Stomach smooth muscle (tissue), 2 donors: Measurements from ENCODE around the gene DNAJB4.
A peak's percentile ranks its signal among the peaks of the same experiment; 100 is the strongest.
"Not testable (repeated sequence)": the region's sequence is repeated elsewhere in the genome, so short reads cannot be mapped to it uniquely, and the experiment has no call there.

Experiments used
- H3K27ac ChIP-seq: one replicate; pipeline ENCODE4 v1.7.0; 2013; ENCODE audit warnings: mild to moderate bottlenecking, low read length, inconsistent platforms
- H3K27me3 ChIP-seq, 2 donors: one replicate each; pipeline ENCODE4 v1.7.0; 2013; ENCODE audit warnings: low read length in 2 of 2; ENCODE audit not compliant: insufficient read depth in 2 of 2, control insufficient read depth in 1 of 2
- H3K36me3 ChIP-seq, 2 donors: one replicate each; pipeline ENCODE4 v1.7.0; 2013; ENCODE audit warnings: low read length in 2 of 2; ENCODE audit not compliant: control insufficient read depth in 2 of 2, insufficient read depth in 2 of 2
- H3K4me1 ChIP-seq: one replicate; pipeline ENCODE4 v1.7.0; 2013; ENCODE audit warnings: low read length; ENCODE audit not compliant: control insufficient read depth, insufficient read depth
- H3K4me3 ChIP-seq, 2 donors: one replicate each; pipeline ENCODE4 v1.7.0; 2013; ENCODE audit warnings: low read length in 2 of 2
- H3K9ac ChIP-seq, 2 donors: one replicate each; pipeline ENCODE4 v1.7.0; 2013; ENCODE audit warnings: low read length in 2 of 2, mild to moderate bottlenecking in 1 of 2
- H3K9me3 ChIP-seq, 2 donors: one replicate each; pipeline ENCODE4 v1.7.0; 2013; ENCODE audit warnings: low read length in 2 of 2; ENCODE audit not compliant: control insufficient read depth in 2 of 2
- donor health status: healthy.
- donor health status: Pancreatic carcinoma.

Gene DNAJB4

DNA sequence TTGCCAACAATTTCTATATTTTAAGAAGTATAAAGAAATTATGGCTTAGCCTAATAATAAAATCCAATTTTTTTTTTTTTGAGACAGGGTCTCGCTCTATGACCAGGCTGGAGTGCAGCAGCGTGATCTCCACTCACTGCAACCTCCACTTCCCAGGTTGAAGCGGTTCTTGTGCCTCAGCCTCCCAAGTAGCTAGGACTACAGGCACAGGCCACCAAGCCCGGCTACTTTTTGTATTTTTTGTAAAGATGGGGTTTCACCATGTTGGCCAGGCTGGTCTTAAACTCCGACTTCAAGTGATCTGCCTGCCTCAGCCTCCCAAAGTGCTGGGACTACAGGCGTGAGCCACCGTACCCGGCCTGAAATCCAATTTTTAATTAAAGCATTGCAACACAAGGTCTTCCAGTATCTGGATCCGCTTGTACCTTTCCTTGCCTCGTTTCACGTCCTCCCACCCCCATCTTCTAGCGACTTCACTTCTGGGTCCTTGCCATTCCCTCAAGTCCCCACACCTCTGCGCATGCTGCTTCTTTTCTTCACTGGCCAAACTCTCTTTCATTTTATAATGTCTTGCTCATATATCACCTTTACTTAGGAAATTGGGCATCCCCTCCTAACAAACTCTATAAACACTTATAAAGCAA, 28.2 kb upstream of the DNAJB4 start:
- no peaks in the 10 kb centered on the region for H3K27me3 ChIP-seq
- H3K27ac ChIP-seq: peak overlapping the region; percentile 99
- H3K36me3 ChIP-seq: no peaks in the 10 kb centered on the region
- H3K9me3 ChIP-seq: no peaks in the 10 kb centered on the region
- H3K4me3 ChIP-seq: peak overlapping the region; percentile 98 to 99
- H3K4me1 ChIP-seq: peaks cover 14% of the 10 kb centered on the region
- no peak overlapping the region for H3K9ac ChIP-seq

DNA sequence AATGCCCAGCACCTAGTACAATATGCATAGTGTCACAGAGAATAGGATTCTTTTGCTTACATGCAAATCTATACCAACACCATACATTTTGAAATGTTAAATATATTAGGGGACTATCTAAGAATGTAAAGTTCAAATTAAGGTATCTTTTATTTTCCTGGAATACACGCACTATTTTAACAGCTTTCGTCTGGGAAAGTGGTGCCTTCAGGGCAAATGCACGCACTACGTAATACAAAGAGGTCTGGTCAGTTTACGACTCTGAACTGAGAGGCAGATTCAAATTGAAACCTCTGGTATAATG, 26.8 kb upstream of the DNAJB4 start:
- H3K4me1 ChIP-seq: peaks cover 14% of the 10 kb centered on the region
- no peaks in the 10 kb centered on the region for H3K27me3 ChIP-seq

DNA sequence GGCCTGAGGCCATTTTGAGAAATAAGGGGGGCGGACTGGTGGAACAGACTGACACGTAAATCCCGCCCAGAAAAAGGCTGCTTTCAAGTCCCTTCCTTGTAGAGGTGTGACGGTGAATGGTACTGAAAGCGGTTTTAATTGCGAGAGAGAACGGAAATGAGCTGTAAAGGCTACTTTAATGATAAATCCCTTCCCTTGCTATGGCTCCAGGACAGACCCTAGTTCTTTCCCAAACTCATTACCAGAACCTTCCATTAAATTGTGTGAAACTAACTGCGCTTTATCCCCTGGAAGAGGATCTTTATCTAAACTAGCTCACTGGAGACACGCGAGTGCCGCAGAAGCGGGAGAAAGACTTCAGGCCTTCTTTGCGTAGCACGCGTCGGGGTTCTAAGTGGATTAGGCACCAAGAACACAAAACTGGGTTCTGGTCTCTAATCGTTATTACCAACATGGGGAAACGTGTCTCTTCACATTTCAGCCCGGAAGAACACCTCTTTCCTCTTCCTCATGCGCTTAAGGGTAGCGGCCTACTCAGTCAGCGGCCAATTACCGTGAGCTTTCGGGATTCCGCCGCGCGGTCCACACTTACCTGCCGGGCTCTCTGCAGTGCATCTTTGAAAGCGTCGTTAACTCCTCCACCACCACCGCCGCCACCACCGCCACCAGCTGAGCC, 26.3 kb upstream of the DNAJB4 start:
- H3K27me3 ChIP-seq: no peaks in the 10 kb centered on the region

More for the DNA sequence above, 26.8 kb upstream of the DNAJB4 start:
- Histone ChIP-seq H3K4me3 (peak overlapping the region; percentile 98 to 99), H3K9me3 (no peaks in the 10 kb centered on the region), H3K27ac (peak overlapping the region; percentile 99), H3K9ac (peak overlapping the region; percentile 100), H3K36me3 (no peaks in the 10 kb centered on the region)

DNA sequence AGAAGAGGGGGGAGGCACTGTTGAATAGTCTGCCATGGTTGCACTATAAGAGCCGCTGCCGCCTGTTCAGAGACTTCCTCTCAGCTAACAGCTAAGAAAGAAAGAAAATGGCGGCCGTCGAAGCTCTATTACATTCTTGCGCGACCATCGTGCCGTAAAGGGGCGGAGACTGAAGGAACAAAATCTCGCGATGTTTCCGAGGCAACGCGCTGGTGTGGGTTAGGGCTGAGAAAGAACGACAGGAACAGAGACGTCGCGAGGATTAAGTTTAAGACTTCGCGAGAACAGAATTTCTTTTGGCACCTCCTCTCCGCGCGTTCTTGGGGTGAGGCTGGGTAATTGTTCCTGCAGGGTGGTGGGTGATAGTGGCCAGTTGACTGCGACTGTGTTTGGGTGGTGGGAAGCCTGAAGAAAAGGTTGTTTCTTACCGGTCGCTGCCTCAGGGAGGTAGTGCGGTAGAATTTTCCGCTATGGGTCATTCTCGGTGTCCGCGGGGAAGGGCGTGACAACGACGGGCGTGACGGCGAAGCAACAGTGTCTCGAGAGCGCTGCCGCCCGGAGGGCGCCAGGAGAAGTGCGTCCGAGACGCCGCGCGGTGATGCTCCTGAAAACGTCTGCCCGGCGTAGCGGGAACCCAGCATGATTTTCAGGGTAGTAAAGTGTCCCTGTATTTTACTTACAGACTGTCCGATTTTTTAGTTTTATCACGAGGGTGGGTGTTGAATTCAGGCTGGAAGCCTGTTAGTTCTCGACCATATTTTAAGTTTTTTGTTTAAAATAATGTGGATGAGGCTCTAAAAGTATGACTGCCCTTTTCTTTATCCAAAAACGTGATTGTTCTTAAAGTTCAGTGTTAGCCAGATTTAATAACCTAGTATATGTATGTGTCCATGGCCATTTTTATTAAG, 25.5 kb upstream of the DNAJB4 start, which contains the start of gene FUBP1:
TSS of gene FUBP1 (minus strand) at position 104 of the 908 bp plus-strand sequence. CDS start at position 36, 68 bp downstream.
- H3K4me1 ChIP-seq: peaks cover 14% of the 10 kb centered on the region

More for the DNA sequence above, 26.3 kb upstream of the DNAJB4 start:
- H3K9ac ChIP-seq: peak overlapping the region; percentile 100
- no peaks in the 10 kb centered on the region for H3K9me3 ChIP-seq
- H3K36me3 ChIP-seq: no peaks in the 10 kb centered on the region
- H3K27ac ChIP-seq: peak overlapping the region; percentile 99
- H3K4me3 ChIP-seq: peak overlapping the region; percentile 98 to 99
- H3K4me1 ChIP-seq: peaks cover 14% of the 10 kb centered on the region

DNA sequence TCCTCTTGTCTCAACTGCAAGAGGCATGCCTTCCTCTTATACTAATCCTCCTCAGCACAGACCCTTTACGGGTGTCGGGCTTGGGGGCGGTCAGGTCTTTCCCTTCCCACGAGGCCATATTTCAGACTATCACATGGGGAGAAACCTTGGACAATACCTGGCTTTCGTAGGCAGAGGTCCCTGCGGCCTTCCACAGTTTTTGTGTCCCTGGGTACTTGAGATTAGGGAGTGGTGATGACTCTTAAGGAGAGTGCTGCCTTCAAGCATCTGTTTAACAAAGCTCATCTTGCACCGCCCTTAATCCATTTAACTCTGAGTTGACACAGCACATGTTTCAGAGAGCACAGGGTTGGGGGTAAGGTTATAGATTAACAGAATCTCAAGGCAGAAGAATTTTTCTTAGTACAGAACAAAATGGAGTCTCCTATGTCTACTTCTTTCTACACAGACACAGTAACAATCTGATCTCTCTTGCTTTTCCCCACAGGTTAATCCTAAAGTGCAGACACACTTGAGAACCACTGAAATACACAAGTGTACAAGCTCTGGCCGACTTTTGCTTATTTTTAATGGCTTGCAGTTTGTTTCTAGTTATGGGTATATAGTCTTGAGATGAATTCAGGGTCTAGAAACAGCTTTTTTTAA, 21.3 kb upstream of the DNAJB4 start:
- not testable (repeated sequence) for H3K9me3 ChIP-seq, H3K4me3 ChIP-seq, H3K4me1 ChIP-seq, H3K36me3 ChIP-seq, H3K27ac ChIP-seq, H3K9ac ChIP-seq, H3K27me3 ChIP-seq

More for the DNA sequence above, 25.5 kb upstream of the DNAJB4 start, which contains the start of gene FUBP1:
- H3K4me3 ChIP-seq: peak within 1 kb of the TSS; percentile 98 to 99
- H3K27ac ChIP-seq: peak within 1 kb of the TSS; percentile 99
- H3K9ac ChIP-seq: peak within 1 kb of the TSS; percentile 100
- no peaks in the 10 kb centered on the region for H3K36me3 ChIP-seq
- H3K27me3 ChIP-seq: no peaks in the 10 kb centered on the region
- H3K9me3 ChIP-seq: no peaks in the 10 kb centered on the region

DNA sequence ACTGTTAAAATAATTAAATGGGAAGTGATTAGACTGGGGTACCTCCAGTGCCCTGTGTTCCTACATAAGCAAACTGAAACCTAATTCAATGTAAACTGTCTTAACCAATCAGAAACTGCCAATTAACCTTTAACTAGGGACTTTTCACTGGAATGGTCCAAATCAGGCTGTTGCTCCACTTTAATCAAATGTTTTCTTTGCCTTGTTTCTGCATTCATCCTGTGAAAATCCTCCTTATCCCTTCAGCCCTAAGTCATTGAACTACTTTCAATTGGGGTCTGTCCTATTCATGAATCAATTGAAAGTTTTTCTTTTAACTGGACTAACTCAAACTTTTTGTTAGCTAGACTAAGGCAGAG, 20.8 kb upstream of the DNAJB4 start:
- Histone ChIP-seq H3K4me1 (no peaks in the 10 kb centered on the region), H3K9me3 (no peaks in the 10 kb centered on the region), H3K36me3 (no peaks in the 10 kb centered on the region), H3K27me3 (no peaks in the 10 kb centered on the region), H3K9ac (no peak overlapping the region), H3K4me3 (no peak overlapping the region), H3K27ac (no peak overlapping the region)

DNA sequence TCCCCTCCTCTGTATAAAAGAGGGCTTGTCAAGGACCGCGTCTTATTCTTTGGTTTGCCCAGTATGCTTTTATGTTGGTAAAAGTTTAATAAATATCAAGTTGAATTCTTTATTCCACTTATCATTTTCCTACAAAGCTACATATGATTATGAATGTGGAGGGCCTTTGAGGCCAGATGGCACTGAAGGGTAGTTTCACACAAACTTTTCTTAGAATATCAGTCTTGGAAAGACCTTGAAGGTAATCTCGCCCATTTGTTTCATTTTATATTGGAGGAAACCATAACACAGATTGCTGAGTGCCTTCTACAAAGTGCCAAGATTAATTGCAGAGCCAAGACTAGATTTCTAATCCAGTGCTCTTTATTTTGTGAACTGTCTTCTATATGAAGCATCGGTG, 20.1 kb upstream of the DNAJB4 start:
- H3K27me3 ChIP-seq: no peaks in the 10 kb centered on the region
- H3K4me3 ChIP-seq: no peak overlapping the region
- H3K4me1 ChIP-seq: no peaks in the 10 kb centered on the region
- H3K27ac ChIP-seq: no peak overlapping the region
- H3K9me3 ChIP-seq: no peaks in the 10 kb centered on the region
- no peaks in the 10 kb centered on the region for H3K36me3 ChIP-seq
- H3K9ac ChIP-seq: no peak overlapping the region

DNA sequence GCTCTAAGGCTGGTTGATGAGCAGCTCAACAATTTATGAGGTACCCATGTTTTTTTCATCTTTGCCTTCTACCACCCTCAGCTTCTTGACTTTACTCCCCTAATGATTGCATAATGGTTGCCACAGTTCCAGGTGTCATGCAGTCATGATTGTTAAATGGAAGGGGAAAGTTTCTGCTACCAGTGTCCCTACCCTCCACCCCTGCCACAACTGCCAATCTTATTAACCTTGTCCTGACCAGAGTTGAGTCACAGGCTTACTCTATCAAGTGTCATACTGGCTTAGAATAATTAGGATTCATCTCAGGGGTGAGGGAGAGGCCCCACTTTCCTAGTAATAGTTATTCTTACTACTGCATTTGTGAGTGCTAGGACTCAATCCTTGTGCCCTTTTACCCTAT, 17.9 kb upstream of the DNAJB4 start:
- H3K9ac ChIP-seq: no peak overlapping the region
- no peaks in the 10 kb centered on the region for H3K36me3 ChIP-seq
- H3K27me3 ChIP-seq: no peaks in the 10 kb centered on the region
- no peaks in the 10 kb centered on the region for H3K4me1 ChIP-seq
- no peak overlapping the region for H3K27ac ChIP-seq
- no peaks in the 10 kb centered on the region for H3K9me3 ChIP-seq
- H3K4me3 ChIP-seq: no peak overlapping the region

DNA sequence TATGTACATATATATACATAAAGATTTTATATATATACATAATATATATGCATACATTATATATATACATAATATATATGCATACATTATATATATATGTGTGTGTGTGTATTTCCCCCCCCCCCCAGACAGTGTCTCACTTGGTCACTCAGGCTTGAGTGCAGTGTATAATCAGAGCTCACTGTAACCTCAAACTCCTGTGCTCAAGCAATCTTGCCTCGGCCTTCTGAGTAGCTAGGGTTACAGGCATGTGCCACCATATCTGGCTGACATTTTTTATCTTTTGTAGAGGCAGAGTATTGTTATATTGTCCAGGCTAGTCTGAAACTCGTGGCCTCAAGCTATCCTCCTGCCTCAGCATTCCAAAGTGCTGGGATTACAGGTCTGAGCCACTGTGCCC, 16.8 kb upstream of the DNAJB4 start:
- H3K27me3 ChIP-seq: no peaks in the 10 kb centered on the region
- H3K9me3 ChIP-seq: no peaks in the 10 kb centered on the region
- H3K9ac ChIP-seq: no peak overlapping the region
- no peak overlapping the region for H3K4me3 ChIP-seq
- H3K27ac ChIP-seq: no peak overlapping the region
- no peaks in the 10 kb centered on the region for H3K4me1 ChIP-seq
- H3K36me3 ChIP-seq: peaks cover 0 to under 1% of the 10 kb centered on the region in 2 donors

DNA sequence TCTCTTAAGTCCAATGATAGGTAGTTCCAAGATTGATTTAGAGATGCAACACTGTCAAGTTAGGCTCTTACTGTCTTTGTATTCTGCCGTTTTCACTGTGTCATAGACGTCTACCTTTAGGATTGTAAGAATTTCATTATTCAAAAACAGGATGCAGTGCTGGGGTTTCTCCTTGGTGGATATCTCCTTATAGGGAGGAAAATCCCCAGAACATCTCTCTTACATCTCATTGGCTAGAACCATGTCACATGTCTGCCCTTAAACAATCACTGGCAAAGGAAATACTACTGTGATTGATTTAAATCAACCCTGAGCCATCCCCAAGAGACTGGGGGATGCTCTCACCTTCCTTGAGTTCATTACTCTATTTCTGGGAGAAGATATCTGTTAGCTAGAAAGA, 15.0 kb upstream of the DNAJB4 start:
- no peak overlapping the region for H3K27ac ChIP-seq

More for the DNA sequence above, 15.0 kb upstream of the DNAJB4 start:
- H3K4me3 ChIP-seq: no peak overlapping the region
- no peaks in the 10 kb centered on the region for H3K27me3 ChIP-seq
- H3K4me1 ChIP-seq: no peaks in the 10 kb centered on the region
- H3K36me3 ChIP-seq: peaks cover 0 to 2% of the 10 kb centered on the region in 2 donors
- no peaks in the 10 kb centered on the region for H3K9me3 ChIP-seq
- no peak overlapping the region for H3K9ac ChIP-seq
